T47D (cell line): ENCODE data around the gene IRF2BP2.
A peak's percentile ranks its signal among the peaks of the same experiment; 100 is the strongest.

Source experiments
- DNase-seq, 2 experiments: peaks; one replicate each; pipeline versions ENCODE4 v3.0.0 to v3.0.0-alpha.2; 2011 to 2012; ENCODE audit warnings: low read depth in 1 of 2, low spot score in 1 of 2
- JUND ChIP-seq: IDR thresholded peaks from 2 replicates; pipeline ENCODE4 v1.6.1; 2012; ENCODE audit warnings: low read depth
- in situ Hi-C: cut with HindIII; loops from 2 replicates; pipeline ENCODE4 v1.10.0; 2016; ENCODE audit warnings: low sequenced_read_pairs, low pct_unique_long_range_greater_than_20kb

Gene IRF2BP2

GRCh38 chr1:234608025-234608910 is 1.7 kb downstream of the IRF2BP2 start:
- no peak for TF ChIP-seq JUND
- DNase-seq, result peak; percentile 64 to 91
- in situ Hi-C loops, result no loop called here

GRCh38 chr1:234607109-234608024 is 2.6 kb downstream of the IRF2BP2 start:
- peak in 1 of 2 experiments; percentile 71 for DNase-seq
- TF ChIP-seq JUND, result no peak
- in situ Hi-C loops, result no loop called here

- TF ChIP-seq JUND, result no peak
- in situ Hi-C loops, result no loop called here
- DNase-seq, result no peak
These were observed 3.2 kb downstream of the IRF2BP2 start for GRCh38 chr1:234606784-234607108.

GRCh38 chr1:234605983-234606783 is 3.8 kb downstream of the IRF2BP2 start:
- peak in 1 of 2 experiments; percentile 84 for DNase-seq
- in situ Hi-C loops, result no loop called here
- no peak for TF ChIP-seq JUND

GRCh38 chr1:234605399-234605982 is 4.5 kb downstream of the IRF2BP2 start:
- TF ChIP-seq JUND, result no peak
- DNase-seq, result no peak
- in situ Hi-C loops, result no loop called here

- no peak for TF ChIP-seq JUND
- in situ Hi-C loops, result no loop called here
- DNase-seq, result no peak
These were observed 5.2 kb downstream of the IRF2BP2 start for GRCh38 chr1:234604495-234605398.

- DNase-seq, result peak in 1 of 2 experiments; percentile 89
- TF ChIP-seq JUND, result peak; percentile 39
- in situ Hi-C loops, result no loop called here
These were observed 6.5 kb downstream of the IRF2BP2 start for GRCh38 chr1:234603221-234604204.

- in situ Hi-C loops, result no loop called here
- no peak for TF ChIP-seq JUND
- DNase-seq, result peak; percentile 73 to 86
These were observed 7.4 kb downstream of the IRF2BP2 start for GRCh38 chr1:234602334-234603220.

- peak; percentile 54 for TF ChIP-seq JUND
- DNase-seq, result peak in 1 of 2 experiments; percentile 56
- in situ Hi-C loops, result no loop called here
These were observed 8.5 kb downstream of the IRF2BP2 start for GRCh38 chr1:234601301-234602017.
